Heart left ventricle (tissue), 13 donors: ENCODE results near the gene EIF4E1B.

Experiments used
- POLR2A ChIP-seq, 2 donors: fragments of 450-650 bp; IDR thresholded peaks; one replicate each; pipeline ENCODE4 v1.6.1; 2017; ENCODE audit warnings: antibody characterized with exemption in 2 of 2, mild to moderate bottlenecking in 2 of 2, moderate library complexity in 2 of 2
- TF ChIP-seq, protein P1 (sequence below), 12 donors: fragments of 200-600 bp; sonication (generic) in 4 of 12; IDR thresholded peaks; one replicate each; pipeline versions ENCODE4 v1.5.0 to v1.8.0; 2018 to 2022; ENCODE audit warnings: antibody characterized with exemption in 12 of 12, mild to moderate bottlenecking in 5 of 12
- donor health status: ischemic (EF 13 %, LVEDD 7.1; RV severe dilation, severe dysfunction).
- donor health status: DM: no; HTN: yes; CAD: no.
- donor health status: DM: no; HTN: no; CAD: no.
- donor health status: ischemic (EF 25% LVEDD 6.9; RV normal size, moderate dysfunction).
- donor health status: ischemic (EF 25% LVEDD 5.7; RV mildly dilated, moderate dysfunction).
- donor health status: ischemic (EF 35%, LVEDD 5.7; RV mildly dilated, moderate dysfunction).
- donor health status: nonischemic (EF 11% LVEDD 7.7; RV severe dilation, severe dysfunction).
- donor health status: DM: yes; HTN: yes; CAD: no.
- donor health status: PGD.
- donor health status: ischemic (EF 29% LVEDD 5.4; RV normal size, mild dysfunction).
- donor health status: nonischemic (EF 23%, LVEDD 6.1; RV moderate dilation, normal function).

- TF ChIP-seq, protein P1, sequence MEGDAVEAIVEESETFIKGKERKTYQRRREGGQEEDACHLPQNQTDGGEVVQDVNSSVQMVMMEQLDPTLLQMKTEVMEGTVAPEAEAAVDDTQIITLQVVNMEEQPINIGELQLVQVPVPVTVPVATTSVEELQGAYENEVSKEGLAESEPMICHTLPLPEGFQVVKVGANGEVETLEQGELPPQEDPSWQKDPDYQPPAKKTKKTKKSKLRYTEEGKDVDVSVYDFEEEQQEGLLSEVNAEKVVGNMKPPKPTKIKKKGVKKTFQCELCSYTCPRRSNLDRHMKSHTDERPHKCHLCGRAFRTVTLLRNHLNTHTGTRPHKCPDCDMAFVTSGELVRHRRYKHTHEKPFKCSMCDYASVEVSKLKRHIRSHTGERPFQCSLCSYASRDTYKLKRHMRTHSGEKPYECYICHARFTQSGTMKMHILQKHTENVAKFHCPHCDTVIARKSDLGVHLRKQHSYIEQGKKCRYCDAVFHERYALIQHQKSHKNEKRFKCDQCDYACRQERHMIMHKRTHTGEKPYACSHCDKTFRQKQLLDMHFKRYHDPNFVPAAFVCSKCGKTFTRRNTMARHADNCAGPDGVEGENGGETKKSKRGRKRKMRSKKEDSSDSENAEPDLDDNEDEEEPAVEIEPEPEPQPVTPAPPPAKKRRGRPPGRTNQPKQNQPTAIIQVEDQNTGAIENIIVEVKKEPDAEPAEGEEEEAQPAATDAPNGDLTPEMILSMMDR (IDR thresholded peaks at IDR 0.05), result no peak
- TF ChIP-seq POLR2A (IDR thresholded peaks at IDR 0.05), result no peak
Observed at GRCh38 chr5:176608937-176609723, 21.3 kb upstream of the EIF4E1B start.
